ENCODE data around the gene PPIF.
A peak's percentile ranks its signal among the peaks of the same experiment; 100 is the strongest.

The PPIF gene

GRCh38 chr10:79345241-79346011, 1.8 kb upstream of the PPIF start:
- Histone ChIP-seq H3K27ac (ENCODE audit: low read length) (no peak overlapping the region), H3K9me3 (ENCODE audit: control insufficient read depth in 1 of 2, low read length in 2 of 2) (no peaks in the 10 kb centered on the region), H3K4me3 (ENCODE audit: low read depth in 1 of 2, low read length in 2 of 2) (no peak overlapping the region), H3K27me3 (ENCODE audit: low read depth, low read length) (no peaks in the 10 kb centered on the region), H3K36me3 (ENCODE audit: control insufficient read depth in 1 of 2, insufficient read depth in 2 of 2, low read length in 2 of 2) (peaks cover 12% of the 10 kb centered on the region in 2 donors), H3K4me1 (ENCODE audit: control insufficient read depth in 1 of 2, insufficient read depth in 2 of 2, low read length in 2 of 2) (peaks cover 6 to 20% of the 10 kb centered on the region in 2 donors)

- Histone ChIP-seq H3K36me3 (ENCODE audit: control insufficient read depth in 1 of 2, insufficient read depth in 2 of 2, low read length in 2 of 2) (peaks cover 17% of the 10 kb centered on the region in 2 donors), H3K9me3 (ENCODE audit: control insufficient read depth in 1 of 2, low read length in 2 of 2) (no peaks in the 10 kb centered on the region), H3K27ac (ENCODE audit: low read length) (no peak overlapping the region), H3K4me3 (ENCODE audit: low read depth in 1 of 2, low read length in 2 of 2) (no peak overlapping the region), H3K27me3 (ENCODE audit: low read depth, low read length) (no peaks in the 10 kb centered on the region), H3K4me1 (ENCODE audit: control insufficient read depth in 1 of 2, insufficient read depth in 2 of 2, low read length in 2 of 2) (peaks cover 6 to 20% of the 10 kb centered on the region in 2 donors)
Observed at GRCh38 chr10:79346012-79346340, 1.3 kb upstream of the PPIF start.

GRCh38 chr10:79346388-79347225, 662 bp upstream of the PPIF start:
- Histone ChIP-seq H3K36me3 (ENCODE audit: control insufficient read depth in 1 of 2, insufficient read depth in 2 of 2, low read length in 2 of 2) (peaks cover 20 to 22% of the 10 kb centered on the region in 2 donors), H3K4me1 (ENCODE audit: control insufficient read depth in 1 of 2, insufficient read depth in 2 of 2, low read length in 2 of 2) (peaks cover 6 to 20% of the 10 kb centered on the region in 2 donors), H3K9me3 (ENCODE audit: control insufficient read depth in 1 of 2, low read length in 2 of 2) (no peaks in the 10 kb centered on the region), H3K4me3 (ENCODE audit: low read depth in 1 of 2, low read length in 2 of 2) (peak overlapping the region; percentile 13 to 84), H3K27ac (ENCODE audit: low read length) (no peak overlapping the region), H3K27me3 (ENCODE audit: low read depth, low read length) (no peaks in the 10 kb centered on the region)

DNA sequence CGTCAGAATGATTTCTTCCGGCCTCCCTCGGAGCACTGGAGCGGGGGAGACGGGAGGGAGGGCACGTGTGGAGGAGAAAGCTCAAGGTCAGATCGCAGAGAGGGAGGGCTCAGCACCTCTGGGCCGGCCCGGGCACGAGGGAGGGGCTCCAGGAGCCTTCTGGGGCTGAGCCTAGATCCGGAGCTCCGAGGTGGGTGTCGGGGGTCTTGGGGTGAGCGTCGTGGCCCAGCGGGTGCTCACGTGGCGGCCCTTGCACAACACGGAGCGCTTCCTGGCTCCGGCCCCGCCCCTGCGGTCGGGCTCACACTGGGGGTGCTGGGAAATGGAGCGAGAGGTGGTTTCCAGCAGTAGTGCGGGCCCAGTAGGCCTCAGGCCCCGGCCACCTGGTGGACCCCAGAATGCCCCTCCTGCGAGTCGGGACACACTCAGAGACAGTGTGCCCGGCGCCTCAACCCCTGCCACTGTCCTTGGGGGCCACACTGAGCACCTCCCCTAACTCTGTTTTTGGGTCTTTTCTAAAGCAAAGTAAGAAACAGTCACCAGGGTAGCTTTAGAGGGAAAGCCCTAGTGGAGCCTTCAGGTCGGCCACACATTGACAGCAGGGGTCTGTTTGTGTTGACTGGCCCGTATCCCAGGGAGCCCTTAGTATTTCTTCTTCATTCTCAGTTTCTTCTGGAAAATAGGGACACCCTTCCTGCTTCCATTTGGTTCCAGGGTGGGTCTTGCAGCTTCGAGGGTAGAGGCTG, 798 bp downstream of the PPIF start:
- H3K36me3 ChIP-seq (ENCODE audit: control insufficient read depth in 1 of 2, insufficient read depth in 2 of 2, low read length in 2 of 2): peaks cover 35 to 37% of the 10 kb centered on the region in 2 donors
- H3K9me3 ChIP-seq (ENCODE audit: control insufficient read depth in 1 of 2, low read length in 2 of 2): no peaks in the 10 kb centered on the region
- peaks cover 6 to 20% of the 10 kb centered on the region in 2 donors for H3K4me1 ChIP-seq (ENCODE audit: control insufficient read depth in 1 of 2, insufficient read depth in 2 of 2, low read length in 2 of 2)
- H3K27ac ChIP-seq (ENCODE audit: low read length): peak overlapping the region; percentile 84
- H3K27me3 ChIP-seq (ENCODE audit: low read depth, low read length): no peaks in the 10 kb centered on the region
- H3K4me3 ChIP-seq (ENCODE audit: low read depth in 1 of 2, low read length in 2 of 2): peak overlapping the region; percentile 66 to 84

DNA sequence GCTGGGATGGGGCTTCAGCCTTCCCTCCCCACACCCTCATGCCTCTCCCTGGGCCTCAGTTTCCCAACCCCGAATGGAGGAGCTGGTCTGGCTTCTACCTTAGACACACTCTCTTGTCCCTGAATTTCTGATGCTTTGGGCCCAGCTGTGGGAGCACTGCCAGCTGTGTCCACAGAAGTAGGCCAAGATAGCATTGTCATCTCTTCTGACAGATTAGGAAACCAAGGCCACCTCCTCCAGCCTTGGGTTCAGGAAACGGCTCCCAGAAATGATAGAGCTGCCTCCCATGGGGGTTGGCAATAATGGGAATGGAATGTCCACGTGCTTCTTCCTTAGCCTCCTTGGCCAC, 1.3 kb downstream of the PPIF start:
- peaks cover 40 to 42% of the 10 kb centered on the region in 2 donors for H3K36me3 ChIP-seq (ENCODE audit: control insufficient read depth in 1 of 2, insufficient read depth in 2 of 2, low read length in 2 of 2)
- peaks cover 6 to 20% of the 10 kb centered on the region in 2 donors for H3K4me1 ChIP-seq (ENCODE audit: control insufficient read depth in 1 of 2, insufficient read depth in 2 of 2, low read length in 2 of 2)
- no peaks in the 10 kb centered on the region for H3K27me3 ChIP-seq (ENCODE audit: low read depth, low read length)

DNA sequence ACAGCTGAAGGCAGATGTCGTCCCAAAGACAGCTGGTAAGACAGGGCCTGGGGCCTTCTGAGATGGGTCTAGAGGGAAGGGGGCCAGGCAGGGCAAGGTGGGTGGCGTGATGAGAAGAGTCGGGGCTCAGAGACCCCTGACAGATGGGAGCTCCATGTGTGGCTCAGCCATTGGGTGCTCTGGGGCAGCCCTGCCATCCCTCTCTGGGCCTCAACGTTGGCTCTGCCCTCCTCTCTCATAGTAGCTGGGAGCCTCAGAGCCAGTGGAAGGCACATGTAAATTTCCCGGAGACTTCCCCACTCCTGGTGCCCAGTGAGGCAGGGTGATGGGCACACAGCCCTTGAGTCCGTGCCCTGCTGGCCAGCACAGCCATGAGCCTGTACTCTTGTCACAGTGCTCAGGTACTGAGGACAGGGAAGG, 1.8 kb downstream of the PPIF start:
- Histone ChIP-seq H3K27me3 (ENCODE audit: low read depth, low read length) (no peaks in the 10 kb centered on the region), H3K9me3 (ENCODE audit: control insufficient read depth in 1 of 2, low read length in 2 of 2) (no peaks in the 10 kb centered on the region), H3K4me1 (ENCODE audit: control insufficient read depth in 1 of 2, insufficient read depth in 2 of 2, low read length in 2 of 2) (peaks cover 6 to 20% of the 10 kb centered on the region in 2 donors), H3K4me3 (ENCODE audit: low read depth in 1 of 2, low read length in 2 of 2) (peak overlapping the region; percentile 66 to 84), H3K36me3 (ENCODE audit: control insufficient read depth in 1 of 2, insufficient read depth in 2 of 2, low read length in 2 of 2) (peaks cover 45 to 47% of the 10 kb centered on the region in 2 donors), H3K27ac (ENCODE audit: low read length) (no peak overlapping the region)

More for the DNA sequence above, 1.3 kb downstream of the PPIF start:
- Histone ChIP-seq H3K9me3 (ENCODE audit: control insufficient read depth in 1 of 2, low read length in 2 of 2) (no peaks in the 10 kb centered on the region), H3K4me3 (ENCODE audit: low read depth in 1 of 2, low read length in 2 of 2) (peak overlapping the region; percentile 66 to 84), H3K27ac (ENCODE audit: low read length) (peak overlapping the region; percentile 84)

GRCh38 chr10:79349766-79350406, 2.6 kb downstream of the PPIF start:
- Histone ChIP-seq H3K4me3 (ENCODE audit: low read depth in 1 of 2, low read length in 2 of 2) (no peak overlapping the region), H3K27me3 (ENCODE audit: low read depth, low read length) (no peaks in the 10 kb centered on the region), H3K36me3 (ENCODE audit: control insufficient read depth in 1 of 2, insufficient read depth in 2 of 2, low read length in 2 of 2) (peaks cover 51 to 55% of the 10 kb centered on the region in 2 donors), H3K27ac (ENCODE audit: low read length) (no peak overlapping the region), H3K4me1 (ENCODE audit: control insufficient read depth in 1 of 2, insufficient read depth in 2 of 2, low read length in 2 of 2) (peaks cover 6 to 20% of the 10 kb centered on the region in 2 donors), H3K9me3 (ENCODE audit: control insufficient read depth in 1 of 2, low read length in 2 of 2) (no peaks in the 10 kb centered on the region)

DNA sequence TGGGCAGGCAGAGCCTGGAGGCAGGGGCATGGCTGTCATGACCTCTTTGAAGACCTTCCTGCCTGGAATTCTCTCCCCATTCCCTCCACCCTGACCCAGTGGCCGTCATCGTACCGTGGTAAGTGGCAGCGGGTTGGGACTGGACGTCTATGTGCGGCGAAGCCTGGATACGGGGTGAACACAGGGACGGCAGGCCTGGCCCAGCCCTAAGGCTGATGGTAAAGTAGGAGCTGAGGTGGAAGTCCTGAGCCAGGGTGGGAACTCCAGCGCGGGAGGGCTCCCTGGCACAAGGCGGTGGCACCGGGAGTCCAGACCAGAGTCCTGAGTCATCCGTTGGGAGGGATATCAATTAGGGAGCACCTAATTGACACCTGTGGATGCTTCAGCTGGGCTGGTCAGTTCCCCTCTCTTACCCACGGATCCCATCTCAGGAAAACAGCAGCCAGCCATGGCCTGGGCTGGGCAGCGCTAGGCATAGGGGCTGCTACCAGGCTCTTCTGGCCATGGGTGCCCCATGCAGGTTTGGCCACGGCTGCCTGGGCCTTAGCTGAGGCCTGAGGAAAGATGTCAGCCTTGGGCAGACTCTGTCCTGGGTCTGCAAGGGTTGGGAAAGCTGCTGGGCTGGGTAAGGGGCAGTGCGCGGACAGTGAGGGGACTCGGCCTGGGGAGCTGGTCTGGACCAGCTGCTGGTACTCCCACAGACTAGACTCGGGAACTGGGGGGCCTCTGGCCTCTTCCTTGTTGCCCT, 3.3 kb downstream of the PPIF start:
- Histone ChIP-seq H3K4me3 (ENCODE audit: low read depth in 1 of 2, low read length in 2 of 2) (no peak overlapping the region), H3K27ac (ENCODE audit: low read length) (no peak overlapping the region), H3K27me3 (ENCODE audit: low read depth, low read length) (no peaks in the 10 kb centered on the region), H3K36me3 (ENCODE audit: control insufficient read depth in 1 of 2, insufficient read depth in 2 of 2, low read length in 2 of 2) (peaks cover 51 to 62% of the 10 kb centered on the region in 2 donors), H3K4me1 (ENCODE audit: control insufficient read depth in 1 of 2, insufficient read depth in 2 of 2, low read length in 2 of 2) (peaks cover 6 to 20% of the 10 kb centered on the region in 2 donors), H3K9me3 (ENCODE audit: control insufficient read depth in 1 of 2, low read length in 2 of 2) (no peaks in the 10 kb centered on the region)

GRCh38 chr10:79351332-79351731, 4.1 kb downstream of the PPIF start:
- peaks cover 6 to 25% of the 10 kb centered on the region in 2 donors for H3K4me1 ChIP-seq (ENCODE audit: control insufficient read depth in 1 of 2, insufficient read depth in 2 of 2, low read length in 2 of 2)
- H3K9me3 ChIP-seq (ENCODE audit: control insufficient read depth in 1 of 2, low read length in 2 of 2): no peaks in the 10 kb centered on the region
- no peak overlapping the region for H3K4me3 ChIP-seq (ENCODE audit: low read depth in 1 of 2, low read length in 2 of 2)
- H3K27ac ChIP-seq (ENCODE audit: low read length): no peak overlapping the region
- peaks cover 51 to 69% of the 10 kb centered on the region in 2 donors for H3K36me3 ChIP-seq (ENCODE audit: control insufficient read depth in 1 of 2, insufficient read depth in 2 of 2, low read length in 2 of 2)
- H3K27me3 ChIP-seq (ENCODE audit: low read depth, low read length): no peaks in the 10 kb centered on the region

GRCh38 chr10:79352035-79352877, 5.0 kb downstream of the PPIF start:
- Histone ChIP-seq H3K9me3 (ENCODE audit: control insufficient read depth in 1 of 2, low read length in 2 of 2) (no peaks in the 10 kb centered on the region), H3K27me3 (ENCODE audit: low read depth, low read length) (no peaks in the 10 kb centered on the region), H3K36me3 (ENCODE audit: control insufficient read depth in 1 of 2, insufficient read depth in 2 of 2, low read length in 2 of 2) (peaks cover 51 to 76% of the 10 kb centered on the region in 2 donors), H3K4me3 (ENCODE audit: low read depth in 1 of 2, low read length in 2 of 2) (no peak overlapping the region), H3K27ac (ENCODE audit: low read length) (no peak overlapping the region), H3K4me1 (ENCODE audit: control insufficient read depth in 1 of 2, insufficient read depth in 2 of 2, low read length in 2 of 2) (peaks cover 6 to 18% of the 10 kb centered on the region in 2 donors)

Measured in muscle layer of duodenum (tissue), 2 donors.